ENCODE results near the gene PPP2R5C. TPM values are rescaled to one million over a fixed set of nuclear protein-coding genes. Genes with fewer than 3 reads are reported as not detected.
"Not testable (repeated sequence)": the region's sequence is repeated elsewhere in the genome, so short reads cannot be mapped to it uniquely, and the experiment has no call there.

The PPP2R5C gene
- 84.4 TPM for polyA plus RNA-seq (2013, experiment 1 of 2; ENCODE audit: insufficient read length)
- 89.6 TPM for polyA plus RNA-seq (2013, experiment 2 of 2; ENCODE audit: insufficient read length)

DNA sequence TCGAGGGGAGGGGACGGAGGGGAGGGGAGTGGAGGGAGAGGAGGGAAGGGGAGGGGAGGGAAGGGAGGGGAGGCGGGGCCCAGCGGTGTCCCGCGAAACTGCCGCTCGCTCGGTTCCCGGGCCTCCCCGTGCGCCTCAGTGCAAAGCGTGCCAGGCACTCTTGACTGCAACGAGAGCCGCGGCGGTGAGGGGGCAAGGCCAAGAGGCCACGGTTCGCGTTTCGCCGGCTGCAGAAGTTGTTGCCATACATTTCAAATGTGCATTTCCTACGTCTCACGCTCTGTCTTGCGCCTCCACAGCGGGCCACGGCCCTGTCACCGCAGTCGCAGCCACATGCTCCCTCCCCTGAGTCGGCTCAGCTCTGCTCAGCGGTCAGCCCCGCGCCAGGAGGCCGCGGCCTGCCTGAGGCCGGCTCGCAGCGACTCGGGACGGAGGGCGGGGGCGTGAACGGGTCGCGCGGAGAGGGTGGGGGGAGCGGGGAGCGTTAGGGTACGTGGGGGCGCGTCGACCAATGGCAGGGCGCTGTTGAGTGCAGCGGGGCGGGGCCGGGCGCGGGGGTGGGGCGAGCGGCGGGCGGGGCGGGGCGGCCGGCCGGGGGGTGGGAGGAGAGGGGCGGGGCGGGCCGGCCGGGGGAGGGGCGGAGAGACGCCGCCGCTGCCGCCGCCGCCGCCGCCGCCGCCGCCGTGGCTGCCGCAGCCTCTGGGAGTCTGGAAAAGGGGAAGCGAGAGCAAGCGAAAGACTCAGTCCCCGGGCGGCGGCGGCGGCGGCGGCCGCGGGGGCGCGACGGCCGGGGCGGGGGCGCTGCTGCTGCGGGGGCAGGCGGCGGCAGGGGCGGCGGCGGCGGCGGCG is at the start of gene PPP2R5C:
PPP2R5C (plus strand) TSS at position 678 of the 849 bp plus-strand sequence. CDS start 185 bp downstream, outside the sequence.
- peak; percentile 90 for DNase-seq

DNA sequence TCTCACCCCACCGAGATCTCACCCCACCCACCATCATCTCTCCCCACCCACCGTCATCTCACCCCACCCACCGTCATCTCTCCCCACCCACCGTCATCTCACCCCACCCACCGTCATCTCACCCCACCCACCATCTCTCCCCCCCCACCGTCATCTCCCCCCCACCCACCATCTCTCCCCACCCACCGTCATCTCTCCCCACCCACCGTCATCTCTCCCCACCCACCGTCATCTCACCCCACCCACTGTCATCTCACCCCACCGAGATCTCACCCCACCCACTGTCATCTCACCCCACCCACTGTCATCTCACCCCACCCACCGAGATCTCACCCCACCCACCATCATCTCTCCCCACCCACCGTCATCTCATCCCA is 49.7 kb upstream of the PPP2R5C start:
- DNase-seq, result not testable (repeated sequence)

GRCh38 chr14:101712341-101712740 is 49.2 kb upstream of the PPP2R5C start:
- not testable (repeated sequence) for DNase-seq

- DNase-seq, result not testable (repeated sequence)
These were observed 48.4 kb upstream of the PPP2R5C start for GRCh38 chr14:101713091-101713490.

DNA sequence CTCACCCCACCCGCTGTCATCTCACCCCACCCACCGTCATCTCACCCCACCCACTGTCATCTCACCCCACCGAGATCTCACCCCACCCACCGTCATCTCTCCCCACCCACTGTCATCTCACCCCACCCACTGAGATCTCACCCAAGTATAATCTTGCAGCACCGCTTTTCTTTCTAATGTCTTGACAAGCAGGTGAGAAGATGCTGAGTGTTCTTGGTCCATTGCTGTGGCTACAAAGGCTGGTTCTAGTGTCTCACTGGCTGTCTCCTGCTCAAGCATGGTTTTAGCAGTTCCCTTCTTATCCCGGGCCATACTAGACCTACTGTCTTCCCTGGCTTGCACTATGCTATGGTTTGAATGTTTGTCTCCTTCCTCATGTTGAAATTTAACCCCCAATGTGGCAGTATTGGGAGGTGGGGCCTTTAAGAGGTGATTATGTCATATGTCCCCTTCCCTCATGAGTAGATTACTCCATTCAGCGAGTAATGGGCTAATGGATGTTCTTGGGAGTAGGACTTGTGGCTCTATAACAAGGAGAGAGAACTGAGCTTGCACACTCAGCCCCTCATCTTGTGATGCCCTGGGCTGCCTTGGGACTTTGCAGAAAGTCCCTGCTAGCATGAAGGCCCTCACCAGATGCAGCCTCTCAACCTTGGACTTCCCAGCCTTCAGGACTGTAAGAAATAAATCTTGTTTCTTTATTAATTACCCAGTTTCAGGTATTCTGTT is 47.7 kb upstream of the PPP2R5C start:
- DNase-seq, result no peak

- DNase-seq, result no peak
These were observed 47.1 kb upstream of the PPP2R5C start for GRCh38 chr14:101714394-101714793.

- no peak for DNase-seq
These were observed 46.1 kb upstream of the PPP2R5C start for GRCh38 chr14:101715210-101716076.

DNA sequence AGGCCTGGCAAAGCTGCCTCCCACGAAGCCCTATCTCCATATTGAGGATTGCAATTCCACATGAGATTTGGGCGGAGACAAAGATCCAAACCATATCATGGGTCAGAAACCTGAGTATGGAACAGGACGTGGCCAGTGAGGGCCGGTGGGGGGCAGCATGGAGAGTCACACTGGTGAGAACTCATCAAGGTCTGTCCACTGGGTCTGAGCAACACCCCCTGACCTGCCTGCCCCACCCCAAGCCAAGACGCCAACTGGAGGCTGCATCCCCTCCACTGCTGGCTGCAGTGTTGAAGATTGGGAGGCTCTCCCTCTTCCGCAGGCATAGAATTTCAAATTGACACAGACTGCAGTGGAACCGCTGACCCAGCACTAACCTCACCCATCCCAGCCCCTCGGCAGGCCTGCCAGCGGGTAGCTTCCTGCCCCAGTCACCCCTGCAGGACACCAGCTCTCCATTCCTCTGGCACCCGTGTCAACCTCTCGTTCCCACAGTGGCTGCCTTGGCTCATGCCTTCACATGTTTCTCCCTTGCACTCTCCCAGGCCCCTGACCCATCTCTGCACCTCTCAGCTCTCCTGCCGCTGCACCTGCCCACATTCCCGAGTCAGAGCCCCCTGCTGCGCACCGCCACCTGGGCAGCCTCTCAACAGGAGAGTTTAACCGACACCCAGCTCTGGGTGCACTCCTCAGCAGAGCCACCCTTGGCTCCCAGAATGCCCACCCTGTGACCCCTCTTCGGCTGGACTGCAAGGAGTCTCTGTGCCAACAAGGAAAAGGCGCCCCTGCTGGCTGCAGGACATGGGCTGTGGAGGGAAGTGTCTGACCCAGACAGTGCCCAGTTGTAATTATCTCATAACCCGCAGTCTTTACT is 45.2 kb upstream of the PPP2R5C start:
- DNase-seq, result no peak

GRCh38 chr14:101716956-101717662 is 44.4 kb upstream of the PPP2R5C start:
- DNase-seq, result no peak

DNA sequence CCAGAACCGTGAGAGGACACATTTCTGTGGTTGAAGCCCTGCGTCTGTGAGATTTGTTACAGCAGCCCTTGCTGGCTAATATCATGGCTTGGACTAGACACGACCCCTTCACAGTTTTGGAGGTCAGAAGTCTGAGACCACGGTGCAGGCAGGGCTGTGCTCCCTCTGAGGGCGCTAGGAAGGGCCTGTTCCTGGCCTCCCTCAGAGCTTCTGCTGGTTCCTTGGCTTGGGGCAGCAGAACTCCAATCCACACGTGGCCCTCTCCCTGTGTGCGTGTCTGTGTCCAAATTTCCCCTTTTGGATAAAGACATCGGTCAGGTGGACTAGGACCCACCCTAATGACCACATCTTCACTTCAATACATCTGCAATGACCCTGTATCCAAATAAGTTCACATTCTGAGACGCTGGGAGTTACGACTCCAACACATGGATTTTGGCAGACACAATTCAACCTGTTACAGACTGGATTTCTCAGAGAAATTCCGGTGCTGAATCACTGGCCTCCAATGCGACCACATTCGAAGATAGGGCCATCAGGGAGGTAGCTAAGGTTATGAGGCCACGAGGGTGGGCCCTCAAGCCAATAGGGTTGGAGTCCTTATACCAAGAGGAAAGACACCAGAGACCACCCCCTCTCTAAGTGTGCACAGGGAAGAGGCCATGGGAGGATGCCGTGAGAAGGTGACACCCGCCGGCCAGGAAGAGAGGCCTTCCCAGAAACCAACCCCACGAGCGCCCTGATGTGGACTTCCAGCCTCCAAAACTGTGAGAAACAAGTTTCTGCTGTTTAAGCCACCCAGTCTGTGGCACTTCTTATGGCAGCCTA is 43.6 kb upstream of the PPP2R5C start:
- no peak for DNase-seq

- no peak for DNase-seq
These were observed 42.4 kb upstream of the PPP2R5C start for GRCh38 chr14:101719045-101719645.

GRCh38 chr14:101719708-101720107 is 41.8 kb upstream of the PPP2R5C start:
- no peak for DNase-seq

DNA sequence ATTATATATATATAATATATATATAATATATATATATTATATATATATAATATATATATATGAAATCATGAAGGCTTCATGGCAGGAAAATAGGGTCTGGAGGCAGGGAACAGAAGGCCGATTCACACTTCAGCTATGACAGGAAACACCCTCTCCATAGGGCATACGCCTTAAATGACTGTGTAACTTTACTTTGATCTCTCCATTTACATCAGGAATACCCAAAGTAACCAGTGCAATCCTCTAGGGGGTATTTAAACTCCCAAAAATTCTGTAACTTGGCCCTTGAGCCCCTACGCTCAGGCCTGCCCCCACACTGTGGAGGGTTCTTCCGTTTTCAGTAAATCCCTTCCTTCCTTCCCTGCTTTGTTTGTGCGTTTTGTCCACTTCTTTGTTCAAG is 40.4 kb upstream of the PPP2R5C start:
- no peak for DNase-seq

DNA sequence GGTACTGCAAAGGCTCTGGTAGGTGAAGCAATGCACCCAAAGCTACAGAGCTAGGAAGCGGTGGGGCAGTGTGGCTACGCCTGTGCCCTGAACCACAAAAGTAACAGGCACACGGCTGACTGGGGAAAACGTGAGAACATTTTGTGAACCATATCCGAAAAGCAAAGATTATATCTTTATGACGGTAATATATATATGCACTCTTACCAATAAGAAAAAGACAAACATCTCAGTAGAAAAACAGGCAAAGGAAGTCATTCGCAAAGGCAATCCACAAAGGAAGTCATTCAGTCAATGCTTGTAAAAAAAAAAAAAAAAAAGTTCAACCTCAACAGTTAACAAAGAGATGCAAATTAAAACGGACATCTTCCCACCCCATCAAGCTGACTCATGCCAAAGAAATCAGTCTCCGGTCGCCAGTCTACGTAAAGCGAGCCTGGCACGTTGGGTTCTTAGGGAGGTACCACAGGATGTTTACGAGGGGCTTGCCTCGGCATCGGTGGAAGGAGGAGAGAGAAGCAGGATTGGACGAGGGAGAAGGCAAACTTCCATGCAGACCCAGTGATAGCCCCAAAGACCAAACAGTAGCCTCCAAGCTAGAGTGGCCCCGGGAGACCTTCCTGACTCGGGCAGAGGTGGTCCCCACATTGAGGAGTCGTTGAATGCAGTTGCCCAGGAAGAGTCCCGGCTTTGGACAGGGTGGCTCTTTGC is 39.4 kb upstream of the PPP2R5C start:
- no peak for DNase-seq

DNA sequence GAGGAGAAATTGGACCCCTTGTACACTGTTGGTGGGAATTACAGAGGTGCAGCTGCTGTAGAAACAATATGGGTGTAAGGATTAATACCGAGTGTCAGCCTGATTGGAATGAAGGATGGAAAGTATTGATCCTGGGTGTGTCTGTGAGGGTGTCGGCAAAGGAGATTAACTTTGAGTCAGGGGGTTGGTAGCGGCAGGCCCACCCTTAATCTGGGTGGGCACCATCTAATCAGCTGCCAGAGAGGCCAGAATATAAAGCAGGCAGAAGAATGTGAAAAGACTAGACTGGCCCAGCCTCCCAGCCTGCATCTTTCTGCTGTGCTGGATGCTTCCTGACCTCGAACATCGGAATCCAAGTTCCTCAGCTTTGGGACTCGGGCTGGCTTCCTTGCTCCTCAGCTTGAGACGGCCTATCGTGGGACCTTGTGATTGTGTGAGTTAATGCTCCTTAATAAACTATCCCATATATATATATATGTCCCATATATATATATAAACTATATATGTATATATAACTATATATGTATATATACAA is 38.4 kb upstream of the PPP2R5C start:
- DNase-seq, result no peak

GRCh38 chr14:101725652-101726051 is 35.9 kb upstream of the PPP2R5C start:
- not testable (repeated sequence) for DNase-seq

DNA sequence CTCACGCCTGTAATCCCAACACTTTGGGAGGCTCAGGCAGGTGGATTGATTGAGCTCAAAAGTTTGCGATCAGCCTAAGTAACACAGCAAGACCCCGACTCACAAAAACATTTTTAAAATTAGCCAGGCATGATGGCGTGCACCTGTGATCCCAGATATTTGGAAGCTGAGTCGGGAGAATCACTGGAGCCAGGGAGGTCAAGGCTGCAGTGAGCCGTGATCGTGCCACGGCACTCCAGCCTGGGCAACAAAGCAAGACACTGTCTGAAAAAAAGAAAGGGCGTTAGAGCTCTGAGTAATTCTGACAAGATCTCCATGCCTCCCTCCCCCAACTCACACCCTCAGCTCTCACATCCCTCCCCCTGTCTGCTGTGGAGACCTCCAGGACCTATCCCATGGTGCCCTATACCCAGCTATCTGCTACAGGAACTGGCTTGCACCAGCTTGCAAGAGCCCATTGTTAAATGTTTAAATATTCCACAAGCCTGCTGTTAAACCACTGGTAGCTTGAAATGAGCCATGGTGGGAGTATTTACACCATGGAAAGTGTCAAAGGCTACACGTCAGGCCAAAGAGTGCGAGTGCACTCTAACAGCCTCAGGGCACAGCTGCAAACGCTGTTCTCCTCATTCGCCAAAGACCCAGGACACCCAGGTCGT is 35.1 kb upstream of the PPP2R5C start:
- no peak for DNase-seq

GRCh38 chr14:101726954-101727302 is 34.6 kb upstream of the PPP2R5C start:
- DNase-seq, result no peak
